Mesendoderm (in vitro differentiated cells): ENCODE results near the gene ROCK1.
"Not testable (repeated sequence)": the region's sequence is repeated elsewhere in the genome, so short reads cannot be mapped to it uniquely, and the experiment has no call there.

ENCODE experiments used
- DNase-seq: peaks from one replicate; pipeline ENCODE4 v3.0.0; 2013
- H2AK5ac ChIP-seq: 2 replicates; pipeline ENCODE4 v1.6.1; 2013; ENCODE audit warnings: low read length, inconsistent platforms
- H2BK120ac ChIP-seq: 2 replicates; pipeline ENCODE4 v1.6.1; 2013; ENCODE audit warnings: low read depth, mild to moderate bottlenecking, low read length, moderate library complexity, mixed read lengths
- H2BK15ac ChIP-seq: replicated peaks from 2 replicates; pipeline ENCODE4 v1.6.1; 2013; ENCODE audit warnings: low read depth, mild to moderate bottlenecking, moderate library complexity
- H2BK5ac ChIP-seq: 2 replicates; pipeline ENCODE4 v1.6.1; 2013; ENCODE audit warnings: low read length, inconsistent platforms
- H3K18ac ChIP-seq: 2 replicates; pipeline ENCODE4 v1.6.1; 2013; ENCODE audit warnings: mild to moderate bottlenecking, low read length, mixed read lengths
- H3K23ac ChIP-seq: one replicate; pipeline ENCODE4 v1.6.1; 2013; ENCODE audit warnings: low read length
- H3K27ac ChIP-seq: 2 replicates; pipeline ENCODE4 v1.5.1; 2013; ENCODE audit warnings: low read depth, mild to moderate bottlenecking, inconsistent platforms, low read length, moderate library complexity
- H3K27me3 ChIP-seq: 2 replicates; pipeline ENCODE4 v1.6.1; 2013; ENCODE audit warnings: low read length, control low read depth, mild to moderate bottlenecking, inconsistent platforms; ENCODE audit not compliant: insufficient read depth, poor library complexity
- H3K36me3 ChIP-seq: 2 replicates; pipeline ENCODE4 v1.6.1; 2013; ENCODE audit warnings: low read length, inconsistent platforms; ENCODE audit not compliant: control insufficient read depth, insufficient read depth
- H3K4ac ChIP-seq: one replicate; pipeline ENCODE4 v1.6.1; 2013; ENCODE audit warnings: low read depth, mild to moderate bottlenecking, low read length, moderate library complexity
- H3K4me1 ChIP-seq: 2 replicates; pipeline ENCODE4 v1.6.1; 2013; ENCODE audit warnings: low read depth, low read length, inconsistent platforms; ENCODE audit not compliant: control insufficient read depth
- H3K4me2 ChIP-seq: 2 replicates; pipeline ENCODE4 v1.6.1; 2013; ENCODE audit warnings: low read length
- H3K4me3 ChIP-seq: 2 replicates; pipeline ENCODE4 v1.5.1; 2013; ENCODE audit warnings: mild to moderate bottlenecking, low read length
- H3K56ac ChIP-seq: one replicate; pipeline ENCODE4 v1.6.1; 2013; ENCODE audit warnings: low read length
- H3K79me1 ChIP-seq: 2 replicates; pipeline ENCODE4 v1.6.1; 2013; ENCODE audit warnings: low read length, inconsistent platforms
- H3K79me2 ChIP-seq: 2 replicates; pipeline ENCODE4 v1.6.1; 2013; ENCODE audit warnings: mild to moderate bottlenecking, low read length; ENCODE audit not compliant: control insufficient read depth, insufficient read depth
- H3K9ac ChIP-seq: 2 replicates; pipeline ENCODE4 v1.6.1; 2013; ENCODE audit warnings: low read length, inconsistent platforms
- H4K5ac ChIP-seq: one replicate; pipeline ENCODE4 v1.6.1; 2013; ENCODE audit warnings: low read length
- H4K8ac ChIP-seq: one replicate; pipeline ENCODE4 v1.6.1; 2013; ENCODE audit warnings: low read depth, mild to moderate bottlenecking, control low read depth, low read length, moderate library complexity
- WGBS: extraction: QIAGEN DNeasy Blood & Tissue Kit; methylation state at CpG from one replicate; pipeline ENCODE4 v1.1.7; 2013; ENCODE audit warnings: low lambda C conversion rate, missing lambda C conversion rate; ENCODE audit not compliant: insufficient coverage; ENCODE audit errors: extremely low coverage; 5-methylcytosine and 5-hydroxymethylcytosine counted together

The ROCK1 gene

GRCh38 chr18:21049306-21049705, 62.3 kb downstream of the ROCK1 start:
- Histone ChIP-seq H2AK5ac (no peak overlapping the region), H2BK5ac (no peak overlapping the region), H3K18ac (no peak overlapping the region), H3K79me2 (peaks cover 2% of the 10 kb centered on the region), H3K4me1 (no peaks in the 10 kb centered on the region), H3K9ac (no peak overlapping the region), H3K36me3 (no peaks in the 10 kb centered on the region), H3K4me2 (no peak overlapping the region), H4K5ac (no peak overlapping the region), H3K27ac (no peak overlapping the region), H2BK120ac (no peak overlapping the region), H3K4ac (no peak overlapping the region), H2BK15ac (no peak overlapping the region), H4K8ac (no peak overlapping the region), H3K79me1 (peaks cover 4% of the 10 kb centered on the region), H3K4me3 (no peak overlapping the region), H3K56ac (no peak overlapping the region), H3K23ac (no peak overlapping the region), H3K27me3 (no peaks in the 10 kb centered on the region)
- WGBS, result no CpG with 5 or more reads among the region's 1 CpG
- DNase-seq, result no peak

DNA sequence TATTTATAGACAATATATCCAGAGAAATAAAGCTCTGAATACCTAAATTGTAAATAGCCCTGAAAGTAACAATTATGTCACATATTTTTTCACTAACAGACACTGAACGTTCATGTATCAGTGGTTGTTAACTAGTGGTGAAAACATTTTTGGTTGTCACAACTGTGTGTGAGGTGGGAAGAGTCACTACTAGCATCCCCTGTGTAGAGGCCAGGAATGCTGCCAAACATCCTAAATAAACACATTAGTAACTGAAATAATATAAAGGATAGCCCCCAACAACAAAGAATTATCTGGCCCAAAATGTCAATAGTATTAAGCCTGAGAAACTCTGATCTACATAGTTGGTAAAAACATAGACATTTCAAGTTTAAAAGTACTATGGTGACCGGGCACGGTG, 64.5 kb downstream of the ROCK1 start:
- Histone ChIP-seq H2BK120ac (no peak overlapping the region), H3K56ac (no peak overlapping the region), H2AK5ac (no peak overlapping the region), H3K4me2 (no peak overlapping the region), H3K9ac (no peak overlapping the region), H3K23ac (no peak overlapping the region), H3K36me3 (no peaks in the 10 kb centered on the region), H3K18ac (no peak overlapping the region), H2BK5ac (no peak overlapping the region), H3K79me2 (no peaks in the 10 kb centered on the region), H3K79me1 (no peaks in the 10 kb centered on the region), H4K8ac (no peak overlapping the region), H3K4ac (no peak overlapping the region), H3K4me1 (no peaks in the 10 kb centered on the region), H3K27me3 (no peaks in the 10 kb centered on the region), H3K4me3 (no peak overlapping the region), H4K5ac (no peak overlapping the region), H3K27ac (no peak overlapping the region), H2BK15ac (no peak overlapping the region)
- DNase-seq, result no peak
- no CpG with 5 or more reads among the region's 3 CpGs for WGBS

DNA sequence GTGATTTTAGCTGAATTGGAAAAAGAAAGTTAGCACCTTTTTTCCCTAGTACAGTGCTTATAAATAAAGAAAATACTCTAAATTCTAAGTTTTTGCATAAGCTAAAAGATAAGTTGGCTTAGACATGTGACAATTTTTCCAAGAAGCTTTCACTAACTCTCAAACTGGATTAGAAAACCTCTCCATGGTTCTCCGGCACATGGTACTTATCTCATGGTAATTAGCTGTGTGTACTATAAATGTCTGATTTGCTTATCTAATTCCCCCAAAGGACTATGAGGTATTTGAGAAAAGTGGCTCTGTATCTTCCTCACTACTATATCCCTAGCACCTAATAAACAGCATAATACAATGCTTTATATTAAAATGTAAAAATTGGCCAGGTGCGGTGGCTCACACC, 71.1 kb downstream of the ROCK1 start:
- no peaks in the 10 kb centered on the region for H3K27me3 ChIP-seq
- no peaks in the 10 kb centered on the region for H3K4me1 ChIP-seq
- no peak overlapping the region for H3K56ac ChIP-seq
- no CpG with 5 or more reads among the region's 2 CpGs for WGBS
- no peak overlapping the region for H2BK120ac ChIP-seq
- no peak overlapping the region for H3K4ac ChIP-seq
- DNase-seq, result no peak
- no peak overlapping the region for H4K5ac ChIP-seq
- H3K23ac ChIP-seq, result no peak overlapping the region
- H2AK5ac ChIP-seq, result no peak overlapping the region
- H2BK15ac ChIP-seq, result no peak overlapping the region
- no peak overlapping the region for H2BK5ac ChIP-seq
- H3K27ac ChIP-seq, result no peak overlapping the region
- no peak overlapping the region for H3K9ac ChIP-seq
- H3K4me3 ChIP-seq, result no peak overlapping the region
- H3K18ac ChIP-seq, result no peak overlapping the region
- no peaks in the 10 kb centered on the region for H3K79me1 ChIP-seq
- H3K36me3 ChIP-seq, result no peaks in the 10 kb centered on the region
- no peaks in the 10 kb centered on the region for H3K79me2 ChIP-seq
- H3K4me2 ChIP-seq, result no peak overlapping the region
- H4K8ac ChIP-seq, result no peak overlapping the region

DNA sequence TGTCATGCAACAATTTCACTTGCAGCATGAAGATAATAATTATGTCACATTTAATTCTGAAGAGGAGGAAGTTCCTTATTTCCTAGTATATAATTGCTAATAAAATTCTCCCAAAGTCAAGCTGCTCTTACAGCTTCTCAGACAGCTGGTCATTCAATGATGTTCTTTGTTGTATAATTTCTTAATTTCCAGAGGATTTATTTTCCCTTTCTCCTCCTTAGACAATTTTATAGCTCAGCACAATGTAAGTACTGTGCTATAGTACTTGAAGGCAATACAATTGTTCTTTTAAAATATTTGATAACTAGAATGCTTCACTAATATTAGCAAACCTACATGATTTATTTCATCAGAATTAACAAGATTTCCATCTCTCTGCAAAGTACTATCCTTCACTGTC, 73.4 kb downstream of the ROCK1 start:
- Histone ChIP-seq H3K79me2 (no peaks in the 10 kb centered on the region), H3K23ac (no peak overlapping the region), H2AK5ac (no peak overlapping the region), H3K27ac (no peak overlapping the region), H3K18ac (no peak overlapping the region), H4K8ac (no peak overlapping the region), H3K4me3 (no peak overlapping the region), H2BK120ac (no peak overlapping the region), H2BK15ac (no peak overlapping the region), H3K4ac (no peak overlapping the region), H2BK5ac (no peak overlapping the region), H3K27me3 (no peaks in the 10 kb centered on the region), H4K5ac (no peak overlapping the region), H3K56ac (no peak overlapping the region), H3K4me2 (no peak overlapping the region), H3K36me3 (no peaks in the 10 kb centered on the region), H3K9ac (no peak overlapping the region), H3K4me1 (no peaks in the 10 kb centered on the region), H3K79me1 (no peaks in the 10 kb centered on the region)
- DNase-seq, result no peak

DNA sequence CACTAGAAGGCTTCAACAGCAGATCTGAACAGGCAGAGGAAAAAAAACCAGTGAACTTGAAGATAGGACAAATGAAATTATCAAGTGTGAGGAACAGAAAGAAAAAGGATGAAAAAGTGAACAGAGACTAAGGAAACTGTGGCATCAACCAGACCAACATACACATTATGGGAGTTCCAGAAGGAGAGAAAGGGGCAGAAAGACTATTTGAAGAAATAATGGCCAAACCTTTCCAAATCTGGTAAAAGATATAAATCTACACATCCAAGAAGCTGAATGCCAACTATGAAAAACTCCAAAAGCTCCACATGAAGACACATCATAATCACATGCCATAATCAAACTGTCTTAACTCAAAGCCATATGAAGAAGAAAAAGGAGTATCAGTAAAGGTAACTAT, 79.8 kb downstream of the ROCK1 start:
- Histone ChIP-seq H3K79me1 (no peaks in the 10 kb centered on the region), H3K23ac (no peak overlapping the region), H3K27ac (no peak overlapping the region), H3K27me3 (no peaks in the 10 kb centered on the region), H2AK5ac (no peak overlapping the region), H3K9ac (no peak overlapping the region), H3K36me3 (no peaks in the 10 kb centered on the region), H4K8ac (no peak overlapping the region), H3K4me2 (no peak overlapping the region), H3K79me2 (no peaks in the 10 kb centered on the region), H3K4me1 (no peaks in the 10 kb centered on the region), H3K4ac (no peak overlapping the region), H4K5ac (no peak overlapping the region), H2BK5ac (no peak overlapping the region), H3K4me3 (no peak overlapping the region), H2BK120ac (no peak overlapping the region), H2BK15ac (no peak overlapping the region), H3K18ac (no peak overlapping the region), H3K56ac (no peak overlapping the region)
- no peak for DNase-seq

GRCh38 chr18:21018257-21018656, 93.4 kb downstream of the ROCK1 start:
- WGBS, result no CpG with 5 or more reads among the region's 13 CpGs
- not testable (repeated sequence) for H3K56ac ChIP-seq, H3K36me3 ChIP-seq, H3K27me3 ChIP-seq, H3K4me2 ChIP-seq, H3K9ac ChIP-seq, H2AK5ac ChIP-seq, H3K4me3 ChIP-seq, H3K23ac ChIP-seq, H3K4me1 ChIP-seq, H4K8ac ChIP-seq, H4K5ac ChIP-seq, H3K79me1 ChIP-seq, H3K4ac ChIP-seq, H3K18ac ChIP-seq, H2BK5ac ChIP-seq, H2BK15ac ChIP-seq, H3K27ac ChIP-seq, H2BK120ac ChIP-seq, DNase-seq, H3K79me2 ChIP-seq
